HepG2 (cell line): Measurements from ENCODE around the gene C19orf73. TPM values are rescaled to one million over a fixed set of nuclear protein-coding genes. Genes with fewer than 3 reads are reported as not detected.
A peak's percentile ranks its signal among the peaks of the same experiment; 100 is the strongest.

ENCODE experiments used
- ATAC-seq: fragments of 200-7000 bp; cut with Tn5 transposase; 3 replicates; pipeline ENCODE4 v1.9.1; 2020; ENCODE audit warnings: mild to moderate bottlenecking, moderate library complexity
- BruUV-seq: library from RNA; stranded (reverse); fragments of 400-500 nt; replicated peaks from 2 replicates; lab custom pipeline; 2021; lab: Mats Ljungman, UMichigan
- CTCF ChIA-PET: fragments of 300-600 bp; formaldehyde crosslinking; extraction: SDS; loops from one replicate; lab custom pipeline; 2021; ENCODE audit warnings: low total read pairs, inconsistent platforms, low intra/inter-chr PET ratio; lab: Yijun Ruan, JAX
- POLR2A ChIA-PET: fragments of 350-600 bp; sonication (Branson Sonifier 250); formaldehyde crosslinking; loops from one replicate; lab custom pipeline; 2020; ENCODE audit warnings: antibody characterized with exemption, inconsistent platforms; lab: Yijun Ruan, JAX
- DNase-seq: peaks from one replicate; pipeline ENCODE4 v3.0.0-alpha.2; 2015; ENCODE audit warnings: low spot score
- FAIRE-seq: peaks from 3 replicates; lab custom pipeline; 2011; peaks lifted over from hg19 to GRCh38; lab: Jason Lieb, UNC
- H2AFZ ChIP-seq: one replicate; pipeline ENCODE4 v1.6.1; 2011; ENCODE audit warnings: low read length, inconsistent platforms
- H3K27ac ChIP-seq: fragments of 300-600 bp; 3 replicates; pipeline ENCODE4 v1.8.0; 2011; ENCODE audit warnings: mixed run types, mild to moderate bottlenecking, mixed read lengths, low read length, inconsistent platforms; ENCODE audit not compliant: insufficient read depth; ENCODE audit errors: extremely low read length
- H3K27me3 ChIP-seq, 2 experiments: fragments of 200-600 bp in 1 of 2; 2 replicates in 1 of 2; 3 replicates in 1 of 2; pipeline versions ENCODE4 v1.6.0 to v1.8.0; 2011; ENCODE audit warnings: low read length in 2 of 2, mild to moderate bottlenecking in 2 of 2, moderate library complexity in 2 of 2, inconsistent platforms in 1 of 2; ENCODE audit not compliant: insufficient read depth in 2 of 2, control insufficient read depth in 1 of 2
- H3K36me3 ChIP-seq, 2 experiments: fragments of 200-600 bp in 1 of 2; replicated peaks in 1 of 2; 2 replicates in 1 of 2; 3 replicates in 1 of 2; pipeline versions ENCODE4 v1.5.1 to v1.8.0; 2011; ENCODE audit warnings: low read length in 2 of 2, inconsistent platforms in 1 of 2; ENCODE audit not compliant: insufficient read depth in 2 of 2, control insufficient read depth in 1 of 2
- H3K4me1 ChIP-seq: 2 replicates; pipeline ENCODE4 v1.5.1; 2012; ENCODE audit warnings: low read length, inconsistent platforms; ENCODE audit not compliant: insufficient read depth
- H3K4me2 ChIP-seq: 2 replicates; pipeline ENCODE4 v1.6.0; 2011; ENCODE audit warnings: low read depth, low read length, inconsistent platforms
- H3K4me3 ChIP-seq, 3 experiments: fragments of 200-600 bp in 1 of 3; sonication (generic), shearing (Covaris generic) in 1 of 3; replicated peaks in 1 of 3; 2 replicates each; pipeline ENCODE4 v1.5.1; 2011 to 2016; ENCODE audit warnings: low read length in 3 of 3, inconsistent platforms in 2 of 3, low read depth in 2 of 3, mild to moderate bottlenecking in 2 of 3, control low read depth in 1 of 3, mixed read lengths in 1 of 3; ENCODE audit not compliant: insufficient read depth in 1 of 3
- H3K79me2 ChIP-seq: one replicate; pipeline ENCODE4 v1.6.1; 2011; ENCODE audit warnings: low read length, inconsistent platforms; ENCODE audit not compliant: insufficient read depth
- H3K9ac ChIP-seq: 2 replicates; pipeline ENCODE4 v1.6.0; 2011; ENCODE audit warnings: mild to moderate bottlenecking, low read depth, low read length, inconsistent platforms; ENCODE audit not compliant: insufficient read depth
- H3K9me3 ChIP-seq: 2 replicates; pipeline ENCODE4 v1.5.1; 2012; ENCODE audit warnings: mild to moderate bottlenecking, low read length
- H4K20me1 ChIP-seq: 2 replicates; pipeline ENCODE4 v1.6.0; 2011; ENCODE audit warnings: inconsistent platforms, mild to moderate bottlenecking, low read length, moderate library complexity; ENCODE audit not compliant: insufficient read depth
- RBM22 ChIP-seq: fragments of 200-400 bp; formaldehyde crosslinking; optimal IDR thresholded peaks from 2 replicates; pipeline ENCODE3; 2017; ENCODE audit warnings: mild to moderate bottlenecking, low read length, moderate library complexity
- STAG1 ChIP-seq: sonication (generic); formaldehyde crosslinking; IDR thresholded peaks from 2 replicates; pipeline ENCODE4 v1.4.0; 2020; ENCODE audit warnings: missing genetic modification reagents
- WGBS: methylation state at CpG from one replicate; pipeline ENCODE4 v1.1.6; 2017; ENCODE audit warnings: low lambda C conversion rate; 5-methylcytosine and 5-hydroxymethylcytosine counted together
- in situ Hi-C: cut with HindIII; loops from 2 replicates; pipeline ENCODE4 v1.10.0; 2017; ENCODE audit warnings: low pct_unique_long_range_greater_than_20kb; ENCODE audit not compliant: extremely low pct_ligation_motif_present
- intact Hi-C: fragments of 100-400 bp; cut with micrococcal nuclease; formaldehyde crosslinking; loops from one replicate; pipeline ENCODE4 v1.10.0; 2022; ENCODE audit not compliant: unreplicated experiment
- polyA plus RNA-seq, 8 experiments: library from polyadenylated mRNA; depleted of rRNA in 3 of 8; stranded (reverse) in 7 of 8; unstranded in 1 of 8; fragments of >200 nt; fragmentation: Illumina TruSeq in 4 of 8; extraction: Trizol in 4 of 8; gene quantifications; 2 replicates each; pipeline versions ENCODE4 v1.2.1 to v1.2.3, GENCODE V29; 2011 to 2016; ENCODE audit warnings: low read depth in 4 of 8, missing spikeins in 1 of 8, mixed read lengths in 1 of 8; ENCODE audit not compliant: insufficient read depth in 1 of 8
- total RNA-seq, 5 experiments: library from RNA; depleted of rRNA; stranded (reverse); fragments of >200 nt; fragmentation: Illumina TruSeq; extraction: Trizol; gene quantifications; 2 replicates each; pipeline ENCODE4 v1.2.3, GENCODE V29; 2016; ENCODE audit warnings: low read depth in 1 of 5
- TF ChIP-seq, protein P1 (sequence below): sonication (generic); formaldehyde crosslinking; IDR thresholded peaks from 2 replicates; pipeline ENCODE4 v1.4.0; 2020; ENCODE audit warnings: missing genetic modification reagents

The C19orf73 gene
- total and polyA plus RNA-seq, 2 of the 13 experiments (the other 11 are each of a cell fraction or from before 2014, with no cell fraction given), result 1.4 to 1.5 TPM

DNA sequence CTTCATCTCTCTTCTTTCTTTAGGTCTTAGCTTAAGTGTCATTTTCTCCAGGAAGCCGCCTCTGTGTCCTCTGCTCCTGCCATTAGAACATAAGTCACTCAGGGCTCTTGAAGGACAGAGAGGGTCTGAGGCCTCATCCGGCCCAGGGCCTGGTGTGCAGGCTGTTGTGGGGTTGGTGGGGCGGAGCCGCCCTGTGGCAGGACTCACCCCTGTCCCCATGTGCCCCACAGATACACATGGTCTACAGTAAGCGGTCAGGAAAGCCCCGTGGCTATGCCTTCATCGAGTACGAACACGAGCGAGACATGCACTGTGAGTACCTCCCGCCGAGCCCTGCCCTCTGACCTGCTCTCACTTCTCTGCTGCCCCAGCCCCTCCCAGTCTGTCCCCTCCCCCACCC lies 17.8 kb downstream of the C19orf73 start (continued):
- TF ChIP-seq, protein P1, sequence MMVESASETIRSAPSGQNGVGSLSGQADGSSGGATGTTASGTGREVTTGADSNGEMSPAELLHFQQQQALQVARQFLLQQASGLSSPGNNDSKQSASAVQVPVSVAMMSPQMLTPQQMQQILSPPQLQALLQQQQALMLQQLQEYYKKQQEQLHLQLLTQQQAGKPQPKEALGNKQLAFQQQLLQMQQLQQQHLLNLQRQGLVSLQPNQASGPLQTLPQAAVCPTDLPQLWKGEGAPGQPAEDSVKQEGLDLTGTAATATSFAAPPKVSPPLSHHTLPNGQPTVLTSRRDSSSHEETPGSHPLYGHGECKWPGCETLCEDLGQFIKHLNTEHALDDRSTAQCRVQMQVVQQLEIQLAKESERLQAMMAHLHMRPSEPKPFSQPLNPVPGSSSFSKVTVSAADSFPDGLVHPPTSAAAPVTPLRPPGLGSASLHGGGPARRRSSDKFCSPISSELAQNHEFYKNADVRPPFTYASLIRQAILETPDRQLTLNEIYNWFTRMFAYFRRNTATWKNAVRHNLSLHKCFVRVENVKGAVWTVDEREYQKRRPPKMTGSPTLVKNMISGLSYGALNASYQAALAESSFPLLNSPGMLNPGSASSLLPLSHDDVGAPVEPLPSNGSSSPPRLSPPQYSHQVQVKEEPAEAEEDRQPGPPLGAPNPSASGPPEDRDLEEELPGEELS (CRISPR knock-in tag), result no peak

DNA sequence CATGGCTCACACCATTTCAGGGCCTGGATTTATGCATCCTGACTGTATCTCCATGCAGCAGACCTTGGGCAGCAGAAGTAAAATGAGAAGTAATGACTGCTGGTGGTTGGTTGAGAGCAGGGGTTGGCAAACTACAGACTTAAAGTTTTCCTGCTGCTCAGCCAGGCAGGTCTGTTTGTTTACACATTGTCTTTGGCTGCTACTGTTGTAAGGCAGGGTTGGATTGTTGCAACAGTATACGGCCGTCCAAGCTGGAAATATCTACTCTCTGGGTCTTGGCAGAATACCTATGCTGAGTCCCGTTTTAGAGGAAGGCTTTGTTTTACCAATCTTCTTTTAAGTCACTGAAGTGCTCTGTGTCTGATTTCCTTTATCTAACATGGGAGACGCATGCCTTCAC lies 20.1 kb downstream of the C19orf73 start:
- Histone ChIP-seq H3K27me3 (no peaks in the 10 kb centered on the region), H4K20me1 (peaks cover 28% of the 10 kb centered on the region), H3K4me2 (no peak overlapping the region)
- ATAC-seq (no peak), DNase-seq (no peak), FAIRE-seq (no peak)
- in situ Hi-C loops, result loop anchor here (10.0 kb wide), 1 partner anchor 96 kb away; no protein-coding TSS in a partner anchor
- no TSS peak for BruUV-seq
- peak; percentile 50 for TF ChIP-seq RBM22
- TF ChIP-seq STAG1 (CRISPR knock-in tag), result no peak
- TF ChIP-seq, all 625 proteins: peak for 1
- no peak overlapping the region for H2AFZ ChIP-seq
- no peak overlapping the region for H3K27ac ChIP-seq
- H3K9ac ChIP-seq, result no peak overlapping the region
- H3K36me3 ChIP-seq, result peaks cover 44 to 83% of the 10 kb centered on the region in 2 experiments
- intact Hi-C loops, result loop anchor here (5.0 kb wide), 1 partner anchor 49 kb away; no protein-coding TSS in a partner anchor
- no peaks in the 10 kb centered on the region for H3K4me1 ChIP-seq
- H3K79me2 ChIP-seq, result peaks cover 16% of the 10 kb centered on the region
- H3K9me3 ChIP-seq, result no peaks in the 10 kb centered on the region
- POLR2A ChIA-PET, result interaction anchor here (1.2 kb wide), 1 partner anchor 29 kb away, joined by 4 read pairs; no protein-coding TSS in a partner anchor
- WGBS, result 98% methylated on average over 4 of the region's 4 CpGs
- CTCF ChIA-PET, result interaction anchor here (0.9 to 2.0 kb wide), 5 partner anchors 8 to 110 kb away, joined by 3 to 12 read pairs (median 9); no protein-coding TSS in a partner anchor
- no peak overlapping the region for H3K4me3 ChIP-seq
